GM21619 (cell line): Measurements from ENCODE around the gene POU2AF3.

Experiments used
- ATAC-seq: cut with Tn5 transposase; IDR thresholded peaks from one replicate; pipeline ENCODE4 v1.9.1; 2021; ENCODE audit not compliant: unreplicated experiment

Gene POU2AF3

DNA sequence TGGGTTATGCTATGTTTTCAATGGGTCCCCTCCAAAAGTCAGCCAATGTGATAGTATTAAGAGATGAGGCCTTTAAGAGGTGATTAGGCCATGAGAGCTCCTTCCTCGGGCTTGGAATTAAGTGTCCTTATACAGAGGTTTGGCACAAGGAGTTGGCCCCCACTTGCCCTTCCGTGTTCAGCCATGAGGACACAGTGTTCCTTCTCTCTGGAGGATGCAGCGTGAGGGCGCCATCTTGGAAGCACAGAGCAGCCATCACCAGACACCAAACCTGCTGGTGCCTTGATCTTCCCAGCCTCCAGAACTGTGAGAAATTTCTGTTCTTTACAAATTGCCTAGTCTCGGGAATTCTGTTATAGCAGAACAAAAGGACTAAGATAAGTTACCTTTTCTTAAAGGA is 26.9 kb downstream of the POU2AF3 start:
- no peak for ATAC-seq

DNA sequence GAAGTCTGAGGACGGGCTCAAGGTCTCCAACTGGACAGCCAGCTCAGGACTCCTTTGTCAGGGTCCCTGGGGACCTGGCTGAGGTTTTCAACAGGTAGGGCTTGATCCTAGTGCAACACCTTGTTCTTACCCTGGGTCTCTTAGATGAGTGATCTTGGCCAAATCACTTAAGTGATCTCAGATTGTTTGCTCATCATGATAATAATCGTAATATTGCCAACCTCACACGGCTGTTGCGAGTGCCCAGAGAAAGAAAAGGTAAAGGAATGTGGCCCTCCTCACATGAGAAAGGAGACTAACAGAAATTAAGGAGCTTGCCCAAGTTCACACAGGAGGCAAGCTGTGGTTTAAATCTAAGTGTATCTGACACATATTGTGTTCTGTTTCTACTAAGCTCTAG is 28.5 kb downstream of the POU2AF3 start:
- ATAC-seq, result no peak

- no peak for ATAC-seq
Measured at GRCh38 chr11:111327908-111328624, 29.7 kb downstream of the POU2AF3 start.

- no peak for ATAC-seq
Measured at GRCh38 chr11:111329306-111330204, 31.2 kb downstream of the POU2AF3 start.

GRCh38 chr11:111330234-111330893 is 32.0 kb downstream of the POU2AF3 start:
- ATAC-seq, result no peak

DNA sequence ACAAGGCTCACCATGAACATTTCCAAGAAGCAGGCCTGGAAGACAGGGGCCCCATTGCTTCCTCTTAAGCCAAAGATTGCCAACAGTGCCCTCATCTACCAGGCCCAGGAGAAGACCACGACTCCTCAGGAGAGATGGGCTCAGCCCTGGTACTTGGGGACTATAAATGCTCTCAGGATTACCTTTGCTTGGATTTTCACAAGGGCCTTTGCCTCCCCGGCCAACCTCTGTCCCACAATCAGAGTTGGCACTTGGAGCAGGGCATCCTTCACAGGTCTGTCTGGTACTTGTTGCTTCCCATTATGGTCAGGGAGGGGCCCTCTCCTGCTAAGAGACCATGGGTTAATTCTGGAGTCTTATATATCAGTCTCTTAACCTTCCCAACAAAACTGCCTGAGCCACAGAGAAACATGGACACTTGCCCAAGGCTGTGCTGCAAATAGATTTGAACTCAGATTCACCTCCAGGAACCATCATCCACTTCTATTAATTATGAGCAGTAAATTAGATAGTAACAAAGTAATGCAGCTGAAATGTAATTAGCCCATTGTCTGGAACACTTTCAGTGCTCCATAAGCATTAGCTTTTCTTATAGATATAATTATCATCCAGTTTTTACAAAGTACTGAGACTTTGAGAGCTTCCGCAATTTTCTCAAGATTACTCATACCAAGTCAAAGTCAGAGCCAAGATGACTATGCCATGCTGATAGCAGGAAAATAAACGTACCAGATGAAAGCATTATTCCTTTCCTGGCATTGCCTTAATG is 33.5 kb downstream of the POU2AF3 start:
- ATAC-seq, result no peak

GRCh38 chr11:111334532-111335502 is 36.5 kb downstream of the POU2AF3 start:
- ATAC-seq, result no peak

- no peak for ATAC-seq
Measured at GRCh38 chr11:111335549-111335948, 37.2 kb downstream of the POU2AF3 start.

- ATAC-seq, result no peak
Measured at GRCh38 chr11:111336062-111336461, 37.7 kb downstream of the POU2AF3 start.

GRCh38 chr11:111336582-111337256 is 38.4 kb downstream of the POU2AF3 start:
- no peak for ATAC-seq

GRCh38 chr11:111339758-111340388 is 41.5 kb downstream of the POU2AF3 start:
- ATAC-seq, result no peak

DNA sequence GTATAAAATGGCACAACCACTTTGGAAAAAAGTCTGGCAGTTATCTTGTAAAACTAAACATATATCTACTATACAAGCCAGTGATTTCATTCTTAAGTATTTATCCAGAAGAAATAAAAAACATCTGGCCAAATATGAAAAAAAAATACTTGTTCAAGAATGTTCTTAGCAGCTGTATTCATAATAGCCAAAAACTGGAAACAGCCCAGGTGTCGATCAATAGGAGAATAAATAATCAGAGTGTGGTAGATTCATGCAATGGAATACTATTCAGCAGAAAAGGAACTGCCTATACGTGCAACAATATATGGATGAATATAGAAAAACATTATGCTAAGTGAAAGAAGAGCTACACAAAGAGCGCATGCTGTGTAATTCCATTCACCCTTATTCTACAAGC is 44.0 kb downstream of the POU2AF3 start:
- ATAC-seq, result no peak

GRCh38 chr11:111344032-111344431 is 45.7 kb downstream of the POU2AF3 start:
- no peak for ATAC-seq

DNA sequence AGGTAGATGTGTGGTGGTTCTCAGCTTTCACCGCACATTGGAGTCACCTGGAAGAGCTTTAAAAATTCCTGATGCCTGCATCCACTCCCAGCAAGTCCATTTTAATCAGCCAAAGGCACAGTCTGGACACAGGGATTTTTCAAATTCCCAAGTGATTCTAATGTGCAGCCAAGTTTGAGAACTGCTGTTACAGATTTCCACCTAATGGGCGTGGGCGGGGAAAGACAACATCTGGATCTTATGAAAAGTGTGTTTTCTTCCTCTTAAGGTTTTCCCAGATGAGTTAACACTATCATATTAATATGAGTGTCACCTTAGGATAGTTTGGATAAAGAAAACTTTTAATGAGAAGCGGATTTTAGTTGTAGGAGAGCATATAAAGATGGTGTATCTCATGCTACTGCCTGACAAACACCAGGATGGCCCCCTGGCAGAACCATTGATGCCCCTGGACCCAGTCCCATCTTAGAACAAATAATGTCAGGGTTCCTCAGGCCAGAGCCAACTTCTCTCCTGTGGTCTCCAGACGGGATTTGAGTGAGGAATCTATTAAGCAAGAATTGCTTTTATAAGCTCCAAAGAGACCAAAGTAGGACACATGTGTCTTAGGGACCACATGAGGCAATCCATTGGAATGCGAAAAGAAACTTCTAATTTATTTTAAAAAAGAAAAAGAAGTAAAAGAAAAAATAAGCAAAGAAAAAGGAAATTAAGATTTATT is 48.8 kb downstream of the POU2AF3 start:
- no peak for ATAC-seq

GRCh38 chr11:111347723-111348115 is 49.4 kb downstream of the POU2AF3 start:
- ATAC-seq, result no peak

DNA sequence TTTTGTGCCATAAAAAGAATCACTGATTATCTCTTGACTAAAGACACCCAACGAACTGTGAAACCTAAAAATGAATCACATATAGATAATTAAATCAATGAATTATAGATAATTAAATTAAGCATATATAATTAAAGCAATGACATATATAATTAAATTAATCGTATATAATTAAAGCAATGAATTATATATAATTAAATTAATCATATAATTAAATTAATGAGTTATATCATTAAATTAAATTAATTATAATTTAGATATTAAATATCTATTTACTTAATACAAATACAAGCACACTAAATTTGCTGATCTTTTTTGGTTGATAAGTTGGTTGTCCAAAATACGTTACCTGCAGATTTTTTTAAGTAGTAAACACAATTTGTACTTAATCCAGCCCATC is 49.8 kb downstream of the POU2AF3 start:
- no peak for ATAC-seq

DNA sequence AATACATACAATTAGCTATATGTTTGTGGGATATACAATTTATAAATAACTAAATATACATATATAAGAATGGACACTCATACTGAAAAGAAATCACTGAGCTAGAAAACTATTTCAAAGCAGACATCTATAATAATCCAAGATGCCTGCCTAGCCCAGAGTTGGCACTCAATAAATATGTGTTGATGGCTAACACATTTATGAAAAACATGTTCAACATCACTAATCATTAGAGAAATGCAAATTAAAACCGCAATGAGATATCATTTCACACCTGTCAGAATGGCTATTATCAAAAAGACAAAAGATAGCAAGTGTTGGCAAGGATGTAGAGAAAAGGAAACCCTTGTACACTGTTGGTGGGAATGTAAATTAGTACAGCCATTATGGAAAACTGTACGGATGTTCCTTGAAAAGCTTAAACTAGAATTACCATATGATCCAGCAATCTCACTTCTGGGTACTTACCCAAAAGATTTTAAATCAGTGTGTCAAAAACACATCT is 50.9 kb downstream of the POU2AF3 start:
- no peak for ATAC-seq

DNA sequence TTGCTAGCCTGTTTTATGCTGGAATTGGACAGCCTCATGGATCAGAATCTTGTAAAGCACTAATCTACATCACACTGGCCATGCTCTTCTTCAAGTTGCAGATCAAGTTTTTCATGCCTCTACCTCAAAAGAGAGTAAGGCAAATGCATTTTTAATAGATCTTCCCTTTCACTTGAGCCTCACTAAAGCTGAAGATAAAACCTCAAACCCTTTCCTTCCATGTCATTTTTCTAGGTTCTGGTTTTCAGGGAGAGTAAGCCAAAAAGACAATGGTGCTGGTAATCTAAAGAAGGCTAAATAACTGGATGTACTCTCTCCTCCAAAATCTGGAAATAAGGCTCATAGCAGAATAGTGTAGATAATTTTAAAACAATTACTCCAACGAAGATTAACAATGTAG is 52.5 kb downstream of the POU2AF3 start:
- ATAC-seq, result no peak
